ENCODE data around the gene TERT.

TERT gene

DNA sequence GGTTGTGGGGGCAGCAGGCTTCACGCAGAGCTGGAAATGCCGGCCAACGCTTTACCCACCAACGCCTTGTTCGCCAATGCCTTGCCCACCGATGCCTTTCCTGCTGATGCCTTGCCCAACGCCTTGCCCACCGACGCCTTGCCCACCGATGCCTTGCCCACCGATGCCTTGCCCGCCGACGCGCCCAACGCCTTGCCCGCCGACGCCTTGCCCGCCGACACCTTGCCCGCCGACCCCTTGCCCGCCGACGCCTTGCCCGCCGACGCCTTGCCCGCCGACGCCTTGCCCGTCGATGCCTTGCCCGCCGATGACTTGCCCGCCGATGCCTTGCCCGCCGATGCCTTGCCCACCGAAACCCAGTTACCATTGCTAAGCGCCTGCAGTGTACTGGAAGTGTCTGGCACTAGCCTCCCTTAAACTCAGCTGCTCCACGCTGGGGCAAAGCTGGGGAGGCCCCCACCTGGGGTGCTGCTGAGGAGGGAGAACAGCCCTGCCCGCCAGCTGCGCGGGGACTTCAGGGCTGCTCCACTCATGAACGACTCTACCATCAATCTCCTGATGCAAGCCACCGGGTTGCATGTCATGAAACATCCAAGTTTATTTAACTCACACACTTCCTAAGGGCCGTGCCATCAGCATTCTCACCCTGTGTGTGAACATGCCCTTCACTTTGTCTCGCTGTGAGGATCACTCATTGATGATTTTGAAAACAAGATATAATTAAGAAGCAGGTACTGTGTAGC is 67.9 kb downstream of the TERT start:
- Histone ChIP-seq H3K9me3 (ENCODE audit: control extremely low read depth in 1 of 5, control insufficient read depth in 4 of 5, insufficient read depth in 2 of 5, low read depth in 1 of 5, low read length in 4 of 5) (no peaks in the 10 kb centered on the region), H3K27me3 (replicated peaks in 2 of 5; ENCODE audit: control insufficient read depth in 4 of 5, insufficient read depth in 5 of 5, low read length in 4 of 5) (peaks cover 0 to 54% (median 4%) of the 10 kb centered on the region in 5 experiments), H3K36me3 (ENCODE audit: control insufficient read depth in 4 of 4, insufficient read depth in 4 of 4, low read length in 3 of 4) (no peaks in the 10 kb centered on the region), H3K4me3 (ENCODE audit: control insufficient read depth in 1 of 7, extremely low read depth in 1 of 7, insufficient read depth in 4 of 7, low read depth in 2 of 7, low read length in 6 of 7) (no peak overlapping the region), H3K27ac (ENCODE audit: insufficient read depth in 1 of 2, low read depth in 1 of 2, low read length in 2 of 2, poor library complexity in 1 of 2, severe bottlenecking in 2 of 2) (no peak overlapping the region), H3K4me1 (ENCODE audit: control extremely low read depth in 1 of 4, control insufficient read depth in 4 of 4, insufficient read depth in 4 of 4, low read length in 3 of 4) (no peaks in the 10 kb centered on the region)
- no peak for DNase-seq
- 90% methylated on average over 39 of the region's 50 CpGs for WGBS (ENCODE audit: insufficient coverage)
- POLR2A ChIA-PET = no interaction called here
- CTCF ChIA-PET = no interaction called here

DNA sequence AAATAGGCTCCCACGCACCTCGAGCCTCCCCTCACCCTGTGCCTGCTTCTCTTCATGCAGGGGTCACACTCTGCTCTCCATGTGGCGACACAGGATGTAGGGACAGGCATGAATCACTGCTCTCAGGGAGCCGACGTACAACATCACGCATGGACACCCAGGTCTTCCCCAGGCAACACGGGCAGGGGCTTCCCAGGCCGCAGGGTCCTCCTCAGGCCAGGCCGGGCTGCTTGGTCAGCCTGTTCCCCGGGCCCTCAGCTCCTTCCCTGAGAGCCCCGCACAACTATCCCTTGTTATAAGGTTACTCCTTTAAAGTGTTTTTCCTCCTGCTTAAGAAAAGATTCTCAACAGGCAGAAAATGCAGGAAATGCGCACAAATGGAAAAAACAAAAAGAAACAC is 68.6 kb downstream of the TERT start:
- Histone ChIP-seq H3K27me3 (replicated peaks in 2 of 5; ENCODE audit: control insufficient read depth in 4 of 5, insufficient read depth in 5 of 5, low read length in 4 of 5) (peaks cover 0 to 54% (median 4%) of the 10 kb centered on the region in 5 experiments), H3K36me3 (ENCODE audit: control insufficient read depth in 4 of 4, insufficient read depth in 4 of 4, low read length in 3 of 4) (no peaks in the 10 kb centered on the region), H3K4me3 (ENCODE audit: control insufficient read depth in 1 of 7, extremely low read depth in 1 of 7, insufficient read depth in 4 of 7, low read depth in 2 of 7, low read length in 6 of 7) (no peak overlapping the region), H3K27ac (ENCODE audit: insufficient read depth in 1 of 2, low read depth in 1 of 2, low read length in 2 of 2, poor library complexity in 1 of 2, severe bottlenecking in 2 of 2) (no peak overlapping the region), H3K9me3 (ENCODE audit: control extremely low read depth in 1 of 5, control insufficient read depth in 4 of 5, insufficient read depth in 2 of 5, low read depth in 1 of 5, low read length in 4 of 5) (no peaks in the 10 kb centered on the region), H3K4me1 (ENCODE audit: control extremely low read depth in 1 of 4, control insufficient read depth in 4 of 4, insufficient read depth in 4 of 4, low read length in 3 of 4) (no peaks in the 10 kb centered on the region)
- CTCF ChIA-PET = no interaction called here
- POLR2A ChIA-PET = no interaction called here
- 83% methylated on average over 11 of the region's 12 CpGs for WGBS (ENCODE audit: insufficient coverage)
- DNase-seq = no peak

DNA sequence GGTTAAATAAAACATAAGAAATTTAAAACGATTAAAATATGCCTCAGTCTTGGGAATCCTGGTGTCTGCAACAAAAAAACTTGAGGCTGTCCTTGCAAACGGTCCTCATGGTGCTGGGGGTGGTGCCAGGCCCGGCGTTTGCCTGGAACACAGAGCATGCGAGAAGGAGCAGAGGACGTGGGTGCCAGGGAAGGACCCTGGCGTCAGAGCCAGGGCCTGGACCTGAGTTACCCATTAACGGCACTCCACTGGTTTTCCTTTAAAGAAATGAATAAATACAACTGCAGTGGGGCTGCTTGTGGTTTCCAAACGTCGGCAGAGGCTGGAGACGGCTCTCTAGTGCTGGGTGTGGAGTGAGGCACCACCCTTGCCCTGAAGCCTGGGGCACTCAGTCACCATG is 69.8 kb downstream of the TERT start, which contains the start of gene SLC6A18:
Gene SLC6A18 (plus strand): TSS at position 301 of the 400 bp plus-strand sequence. CDS start 97 bp downstream, at position 398.
- Histone ChIP-seq H3K4me1 (ENCODE audit: control extremely low read depth in 1 of 4, control insufficient read depth in 4 of 4, insufficient read depth in 4 of 4, low read length in 3 of 4) (no peaks in the 10 kb centered on the region), H3K4me3 (ENCODE audit: control insufficient read depth in 1 of 7, extremely low read depth in 1 of 7, insufficient read depth in 4 of 7, low read depth in 2 of 7, low read length in 6 of 7) (no peak within 1 kb of the TSS), H3K27ac (ENCODE audit: insufficient read depth in 1 of 2, low read depth in 1 of 2, low read length in 2 of 2, poor library complexity in 1 of 2, severe bottlenecking in 2 of 2) (no peak within 1 kb of the TSS), H3K27me3 (replicated peaks in 2 of 5; ENCODE audit: control insufficient read depth in 4 of 5, insufficient read depth in 5 of 5, low read length in 4 of 5) (peaks cover 0 to 44% (median 4%) of the 10 kb centered on the region in 5 experiments), H3K9me3 (ENCODE audit: control extremely low read depth in 1 of 5, control insufficient read depth in 4 of 5, insufficient read depth in 2 of 5, low read depth in 1 of 5, low read length in 4 of 5) (no peaks in the 10 kb centered on the region), H3K36me3 (ENCODE audit: control insufficient read depth in 4 of 4, insufficient read depth in 4 of 4, low read length in 3 of 4) (no peaks in the 10 kb centered on the region)
- ChIA-PET CTCF (no interaction called here), POLR2A (no interaction called here)
- no peak for DNase-seq
- WGBS (ENCODE audit: insufficient coverage) = 97% methylated on average over 7 of the region's 11 CpGs

DNA sequence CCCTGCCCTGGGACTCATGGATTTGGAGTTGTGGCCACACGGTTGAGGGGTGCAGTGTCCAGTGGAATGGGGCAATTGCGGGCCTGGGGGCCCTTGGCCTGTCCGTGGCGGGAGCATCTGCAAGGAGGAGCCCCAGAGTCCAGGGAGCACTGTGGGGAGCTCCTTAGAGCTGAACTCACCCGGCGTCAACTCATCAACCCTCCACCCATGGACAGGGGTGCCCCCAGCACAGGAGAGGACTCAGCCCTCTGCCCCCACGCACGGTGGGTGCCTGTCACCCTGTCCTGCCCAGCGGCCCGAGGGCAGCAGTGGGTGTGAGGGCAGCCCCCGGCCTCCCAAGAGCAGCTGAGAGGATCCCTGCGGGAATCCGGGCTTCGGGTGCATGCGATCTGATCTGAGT is 70.2 kb downstream of the TERT start:
- DNase-seq = no peak
- CTCF ChIA-PET = no interaction called here
- H3K27ac ChIP-seq (ENCODE audit: insufficient read depth in 1 of 2, low read depth in 1 of 2, low read length in 2 of 2, poor library complexity in 1 of 2, severe bottlenecking in 2 of 2) = no peak overlapping the region
- 91% methylated on average over 6 of the region's 15 CpGs for WGBS (ENCODE audit: insufficient coverage)
- no peak overlapping the region for H3K4me3 ChIP-seq (ENCODE audit: control insufficient read depth in 1 of 7, extremely low read depth in 1 of 7, insufficient read depth in 4 of 7, low read depth in 2 of 7, low read length in 6 of 7)
- POLR2A ChIA-PET = no interaction called here
- no peaks in the 10 kb centered on the region for H3K9me3 ChIP-seq (ENCODE audit: control extremely low read depth in 1 of 5, control insufficient read depth in 4 of 5, insufficient read depth in 2 of 5, low read depth in 1 of 5, low read length in 4 of 5)
- no peaks in the 10 kb centered on the region for H3K36me3 ChIP-seq (ENCODE audit: control insufficient read depth in 4 of 4, insufficient read depth in 4 of 4, low read length in 3 of 4)
- H3K4me1 ChIP-seq (ENCODE audit: control extremely low read depth in 1 of 4, control insufficient read depth in 4 of 4, insufficient read depth in 4 of 4, low read length in 3 of 4) = no peaks in the 10 kb centered on the region
- H3K27me3 ChIP-seq (replicated peaks in 2 of 5; ENCODE audit: control insufficient read depth in 4 of 5, insufficient read depth in 5 of 5, low read length in 4 of 5) = peaks cover 0 to 40% (median 4%) of the 10 kb centered on the region in 5 experiments

DNA sequence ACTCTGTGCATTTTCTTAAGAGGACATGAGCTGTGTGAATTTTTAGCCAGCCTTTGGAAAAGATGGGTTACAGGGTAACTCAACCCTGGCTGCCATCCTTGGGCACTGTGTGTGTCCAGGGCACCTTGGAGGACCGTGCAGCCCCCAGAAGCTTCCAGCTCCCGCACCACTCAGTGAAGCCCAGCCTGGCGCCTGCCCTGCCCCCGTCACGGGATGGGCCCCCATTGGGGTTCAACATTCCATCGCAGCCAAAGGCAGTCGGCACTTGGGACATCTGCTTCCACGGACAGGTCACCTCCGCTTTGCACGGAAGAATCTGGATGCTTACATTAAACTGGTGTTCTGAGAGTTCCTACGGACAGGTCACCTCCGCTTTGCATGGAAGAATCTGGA is 71.6 kb downstream of the TERT start:
- no peaks in the 10 kb centered on the region for H3K4me1 ChIP-seq (ENCODE audit: control extremely low read depth in 1 of 4, control insufficient read depth in 4 of 4, insufficient read depth in 4 of 4, low read length in 3 of 4)
- POLR2A ChIA-PET = no interaction called here
- no peak overlapping the region for H3K4me3 ChIP-seq (ENCODE audit: control insufficient read depth in 1 of 7, extremely low read depth in 1 of 7, insufficient read depth in 4 of 7, low read depth in 2 of 7, low read length in 6 of 7)
- CTCF ChIA-PET = no interaction called here
- no peaks in the 10 kb centered on the region for H3K36me3 ChIP-seq (ENCODE audit: control insufficient read depth in 4 of 4, insufficient read depth in 4 of 4, low read length in 3 of 4)
- WGBS (ENCODE audit: insufficient coverage) = 90% methylated on average over 12 of the region's 12 CpGs
- DNase-seq = no peak
- peaks cover 0 to 27% (median 4%) of the 10 kb centered on the region in 5 experiments for H3K27me3 ChIP-seq (replicated peaks in 2 of 5; ENCODE audit: control insufficient read depth in 4 of 5, insufficient read depth in 5 of 5, low read length in 4 of 5)
- no peak overlapping the region for H3K27ac ChIP-seq (ENCODE audit: insufficient read depth in 1 of 2, low read depth in 1 of 2, low read length in 2 of 2, poor library complexity in 1 of 2, severe bottlenecking in 2 of 2)
- H3K9me3 ChIP-seq (ENCODE audit: control extremely low read depth in 1 of 5, control insufficient read depth in 4 of 5, insufficient read depth in 2 of 5, low read depth in 1 of 5, low read length in 4 of 5) = no peaks in the 10 kb centered on the region

DNA sequence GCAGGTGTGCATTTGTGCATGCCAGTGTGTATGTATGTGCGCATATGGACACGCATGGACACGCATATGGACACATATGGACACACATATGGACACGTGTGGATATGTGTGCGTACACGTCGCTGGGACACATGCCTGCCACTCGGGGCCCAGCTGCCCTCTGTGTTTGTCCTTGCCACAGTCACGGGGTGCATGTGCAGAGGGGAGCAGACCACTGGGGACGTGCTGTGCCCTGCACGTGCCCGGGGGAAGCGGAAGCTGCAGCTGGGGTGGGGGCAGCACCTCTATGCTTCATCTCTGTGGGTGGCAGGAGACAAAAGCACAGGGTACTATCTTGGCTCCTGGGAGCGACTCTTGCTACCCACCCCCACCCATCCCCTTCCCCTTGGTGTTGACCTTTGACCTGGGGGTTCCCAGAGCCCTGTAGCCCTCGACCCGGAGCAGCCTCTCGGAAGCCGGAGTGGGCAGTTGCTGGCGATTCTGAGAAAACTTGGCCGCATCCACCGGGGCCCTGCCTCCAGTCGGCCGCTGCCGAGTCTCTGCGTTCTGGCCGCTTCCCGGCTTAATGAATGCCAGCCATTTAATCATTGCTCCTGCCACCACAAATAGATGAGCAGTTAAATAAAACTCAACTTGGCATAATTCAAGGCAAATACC is 72.1 kb downstream of the TERT start:
- no peak overlapping the region for H3K27ac ChIP-seq (ENCODE audit: insufficient read depth in 1 of 2, low read depth in 1 of 2, low read length in 2 of 2, poor library complexity in 1 of 2, severe bottlenecking in 2 of 2)
- H3K9me3 ChIP-seq (ENCODE audit: control extremely low read depth in 1 of 5, control insufficient read depth in 4 of 5, insufficient read depth in 2 of 5, low read depth in 1 of 5, low read length in 4 of 5) = no peaks in the 10 kb centered on the region
- no peak overlapping the region for H3K4me3 ChIP-seq (ENCODE audit: control insufficient read depth in 1 of 7, extremely low read depth in 1 of 7, insufficient read depth in 4 of 7, low read depth in 2 of 7, low read length in 6 of 7)
- WGBS (ENCODE audit: insufficient coverage) = 92% methylated on average over 22 of the region's 27 CpGs
- no peaks in the 10 kb centered on the region for H3K4me1 ChIP-seq (ENCODE audit: control extremely low read depth in 1 of 4, control insufficient read depth in 4 of 4, insufficient read depth in 4 of 4, low read length in 3 of 4)
- no peak for DNase-seq
- POLR2A ChIA-PET = no interaction called here
- H3K36me3 ChIP-seq (ENCODE audit: control insufficient read depth in 4 of 4, insufficient read depth in 4 of 4, low read length in 3 of 4) = no peaks in the 10 kb centered on the region
- H3K27me3 ChIP-seq (replicated peaks in 2 of 5; ENCODE audit: control insufficient read depth in 4 of 5, insufficient read depth in 5 of 5, low read length in 4 of 5) = peaks cover 0 to 22% (median 4%) of the 10 kb centered on the region in 5 experiments
- CTCF ChIA-PET = no interaction called here

DNA sequence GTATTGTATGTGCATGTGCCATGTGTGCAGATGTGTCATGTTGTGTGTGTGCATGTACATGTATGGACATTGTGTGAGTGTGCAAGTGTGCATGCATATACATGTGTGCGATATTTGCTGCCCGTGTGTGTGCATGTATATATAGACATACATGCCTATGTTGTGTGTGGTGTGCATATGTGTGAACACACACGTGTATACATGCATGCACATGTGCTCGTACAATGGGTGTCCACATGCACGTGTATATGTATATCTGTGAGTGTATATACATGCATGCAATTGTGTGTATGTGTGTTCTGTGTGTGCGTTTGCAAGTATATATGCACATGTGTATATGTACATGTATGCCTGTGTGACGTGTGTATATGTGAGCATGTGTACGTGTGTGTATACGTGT is 72.7 kb downstream of the TERT start:
- Histone ChIP-seq H3K4me3 (ENCODE audit: control insufficient read depth in 1 of 7, extremely low read depth in 1 of 7, insufficient read depth in 4 of 7, low read depth in 2 of 7, low read length in 6 of 7) (no peak overlapping the region), H3K9me3 (ENCODE audit: control extremely low read depth in 1 of 5, control insufficient read depth in 4 of 5, insufficient read depth in 2 of 5, low read depth in 1 of 5, low read length in 4 of 5) (no peaks in the 10 kb centered on the region), H3K27me3 (replicated peaks in 2 of 5; ENCODE audit: control insufficient read depth in 4 of 5, insufficient read depth in 5 of 5, low read length in 4 of 5) (peaks cover 0 to 16% (median 2%) of the 10 kb centered on the region in 5 experiments), H3K36me3 (ENCODE audit: control insufficient read depth in 4 of 4, insufficient read depth in 4 of 4, low read length in 3 of 4) (no peaks in the 10 kb centered on the region), H3K4me1 (ENCODE audit: control extremely low read depth in 1 of 4, control insufficient read depth in 4 of 4, insufficient read depth in 4 of 4, low read length in 3 of 4) (no peaks in the 10 kb centered on the region), H3K27ac (ENCODE audit: insufficient read depth in 1 of 2, low read depth in 1 of 2, low read length in 2 of 2, poor library complexity in 1 of 2, severe bottlenecking in 2 of 2) (no peak overlapping the region)
- 88% methylated on average over 9 of the region's 9 CpGs for WGBS (ENCODE audit: insufficient coverage)
- DNase-seq = no peak
- POLR2A ChIA-PET = no interaction called here
- CTCF ChIA-PET = no interaction called here
